HG02588 (cell line): ENCODE measurements around the gene ANKRD37.

Source experiments
- ATAC-seq: cut with Tn5 transposase; IDR thresholded peaks from one replicate; pipeline ENCODE4 v1.9.1; 2021; ENCODE audit warnings: mild to moderate bottlenecking, moderate library complexity; ENCODE audit not compliant: unreplicated experiment

ANKRD37 gene, protein sequence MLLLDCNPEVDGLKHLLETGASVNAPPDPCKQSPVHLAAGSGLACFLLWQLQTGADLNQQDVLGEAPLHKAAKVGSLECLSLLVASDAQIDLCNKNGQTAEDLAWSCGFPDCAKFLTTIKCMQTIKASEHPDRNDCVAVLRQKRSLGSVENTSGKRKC

GRCh38 chr4:185396724-185397385, at the start of gene ANKRD37:
ANKRD37 (plus strand) TSS chr4:185396841; CDS start chr4:185396924, 83 bp downstream.
- ATAC-seq = peak; percentile 0

- ATAC-seq = no peak
Measured at GRCh38 chr4:185346975-185347601, 49.6 kb upstream of the ANKRD37 start.

DNA sequence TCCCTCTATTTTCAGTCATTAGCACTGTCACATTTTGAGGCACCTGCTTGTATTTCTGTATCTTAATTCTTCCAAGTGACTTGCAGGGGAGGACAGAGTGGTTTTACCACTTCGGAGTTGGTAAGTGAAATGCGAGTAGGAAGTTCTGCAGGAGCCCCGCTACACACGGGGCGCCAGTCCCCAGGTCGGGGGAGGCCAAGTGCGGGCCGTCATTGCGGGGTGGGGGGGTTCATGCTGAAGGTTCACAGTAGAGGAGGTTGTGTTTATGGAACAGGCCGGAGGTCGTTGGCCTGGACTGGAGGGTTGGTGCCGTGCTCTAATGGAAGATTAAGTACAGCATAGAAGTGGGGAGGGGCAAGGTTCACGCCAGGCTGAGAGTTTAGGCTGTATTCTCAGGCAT, 45.0 kb upstream of the ANKRD37 start:
- no peak for ATAC-seq

- ATAC-seq = no peak
Measured at GRCh38 chr4:185352202-185352601, 44.4 kb upstream of the ANKRD37 start.

- ATAC-seq = no peak
Measured at GRCh38 chr4:185352741-185353140, 43.9 kb upstream of the ANKRD37 start.

- no peak for ATAC-seq
Measured at GRCh38 chr4:185357211-185357610, 39.4 kb upstream of the ANKRD37 start.

- no peak for ATAC-seq
Measured at GRCh38 chr4:185357733-185358440, 38.8 kb upstream of the ANKRD37 start.

GRCh38 chr4:185358514-185358913, 38.1 kb upstream of the ANKRD37 start:
- ATAC-seq = no peak

DNA sequence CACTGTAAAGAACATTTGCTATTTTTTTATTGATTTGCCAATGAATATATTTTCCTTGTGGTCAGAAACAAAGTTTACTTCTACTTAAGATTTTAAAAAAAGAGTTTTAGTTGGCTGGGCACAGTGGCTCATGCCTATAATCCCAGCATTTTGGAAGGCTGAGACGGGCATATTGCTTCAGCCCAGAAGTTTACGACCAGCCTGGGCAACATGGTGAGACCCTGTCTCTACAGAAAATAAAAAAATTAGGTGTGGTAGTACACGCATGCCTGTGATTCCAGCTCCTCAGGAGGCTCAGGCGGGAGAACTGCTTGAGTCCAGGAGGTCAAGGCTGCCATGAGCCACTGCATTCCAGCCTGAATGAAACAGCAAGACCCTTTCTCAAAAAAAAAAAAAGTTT, 37.7 kb upstream of the ANKRD37 start:
- no peak for ATAC-seq

DNA sequence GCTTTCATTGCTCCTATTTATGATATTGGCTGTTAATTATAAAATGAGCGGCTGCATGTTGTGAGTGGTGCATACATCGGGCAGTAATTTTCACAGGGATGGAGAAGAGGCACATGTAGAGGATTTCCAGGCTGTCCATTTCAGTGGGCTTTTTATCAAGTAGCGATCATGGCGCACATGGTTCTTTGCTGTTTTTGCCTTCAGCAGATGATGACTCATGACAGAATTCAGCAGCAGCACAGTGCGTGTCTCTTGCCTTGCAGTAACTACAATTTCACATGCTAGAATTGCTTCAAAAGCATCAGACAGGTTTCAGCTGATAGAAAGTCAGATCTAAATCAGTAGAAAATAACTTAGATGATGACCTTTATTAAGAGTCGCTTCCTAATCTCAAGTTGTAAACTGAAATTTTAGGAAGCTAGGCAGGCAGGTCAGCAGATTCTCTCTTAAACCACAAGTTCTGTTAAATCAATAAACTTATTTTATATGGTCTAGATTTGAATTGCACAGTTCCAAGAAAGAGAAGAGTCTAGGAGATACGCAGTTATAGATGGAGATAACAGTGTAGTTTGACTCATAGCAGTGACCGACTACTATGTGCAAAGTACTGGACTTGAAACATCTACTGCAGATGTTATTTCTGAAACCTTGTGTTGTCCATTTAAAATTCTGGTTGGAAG, 36.7 kb upstream of the ANKRD37 start:
- no peak for ATAC-seq

- no peak for ATAC-seq
Measured at GRCh38 chr4:185361872-185362271, 34.8 kb upstream of the ANKRD37 start.

DNA sequence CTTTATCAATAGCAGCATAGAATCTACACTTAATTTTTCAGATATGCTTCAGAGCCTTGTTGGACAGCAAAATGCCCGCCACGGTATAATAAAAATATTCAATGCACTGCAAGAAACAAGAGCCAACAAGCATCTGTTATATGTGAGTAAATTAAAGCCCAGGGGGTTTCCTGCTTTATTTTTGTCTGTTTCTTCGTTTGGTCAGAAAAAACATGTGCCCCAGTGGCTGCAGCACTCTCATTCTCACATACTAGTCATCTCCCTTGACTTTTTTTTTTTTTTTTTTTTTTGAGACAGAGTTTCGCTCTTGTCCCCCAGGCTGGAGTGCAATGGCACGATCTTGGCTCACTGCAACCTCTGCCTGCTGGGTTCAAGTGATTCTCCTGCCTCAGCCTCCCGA, 34.1 kb upstream of the ANKRD37 start:
- ATAC-seq = peak; percentile 57

- no peak for ATAC-seq
Measured at GRCh38 chr4:185363251-185363650, 33.4 kb upstream of the ANKRD37 start.

- ATAC-seq = no peak
Measured at GRCh38 chr4:185364886-185365285, 31.8 kb upstream of the ANKRD37 start.

DNA sequence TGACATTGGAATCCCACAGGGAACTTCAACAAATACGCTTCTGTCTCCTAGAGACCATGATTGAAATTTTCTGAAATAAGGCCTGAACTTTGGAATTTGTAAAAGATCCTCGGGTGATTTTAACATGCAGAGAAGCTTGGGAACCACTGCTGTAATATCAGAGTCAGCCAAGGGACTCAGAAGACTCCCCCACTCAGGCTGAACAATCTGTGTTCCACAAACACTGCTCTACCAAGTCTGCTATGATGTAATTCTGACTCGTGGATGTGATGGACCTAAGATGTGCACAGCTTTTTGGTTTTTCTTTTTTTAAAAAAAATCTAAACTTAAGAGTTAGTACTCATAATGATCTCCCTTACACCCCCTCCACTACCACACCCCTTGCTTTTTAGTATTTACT, 26.9 kb upstream of the ANKRD37 start:
- no peak for ATAC-seq

GRCh38 chr4:185370268-185370949, 26.2 kb upstream of the ANKRD37 start:
- no peak for ATAC-seq

DNA sequence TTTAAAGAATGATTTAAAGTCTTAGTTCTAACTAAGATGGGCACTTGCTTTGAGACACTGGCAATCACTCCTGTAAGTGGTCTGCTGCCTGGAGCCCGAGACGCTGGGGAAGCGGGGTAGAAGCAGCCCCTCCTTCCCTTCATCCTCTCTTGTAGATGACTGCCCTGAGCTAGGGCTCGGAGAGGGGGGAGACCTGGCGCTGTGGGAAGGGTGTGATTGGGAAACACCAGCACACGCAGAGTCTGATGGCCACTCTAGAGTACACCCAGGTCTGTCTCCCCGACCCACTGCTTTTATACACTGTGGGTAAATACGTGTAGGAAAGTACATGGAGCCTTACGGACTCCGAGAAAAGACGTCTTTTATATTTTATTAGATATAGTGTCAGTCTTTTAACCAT, 24.9 kb upstream of the ANKRD37 start:
- ATAC-seq = no peak

DNA sequence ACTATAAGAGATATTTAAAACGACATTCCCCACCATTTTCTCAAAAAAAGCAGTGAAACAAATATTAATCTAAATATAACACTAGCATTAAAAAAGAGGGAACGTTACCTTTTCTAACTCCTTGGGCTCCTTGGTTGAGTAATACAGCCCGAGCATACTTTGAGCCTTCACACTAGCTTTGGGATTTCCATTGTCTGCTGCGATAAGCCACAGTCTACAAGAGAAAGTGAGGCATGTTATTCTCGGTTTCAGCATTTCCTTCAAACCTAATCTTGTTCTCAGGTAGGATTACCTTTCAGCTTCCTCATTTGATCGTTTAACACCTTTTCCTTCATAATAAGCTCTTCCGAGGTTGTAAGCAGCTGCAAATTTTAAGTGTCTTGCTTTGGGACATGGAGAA, 22.6 kb upstream of the ANKRD37 start:
- no peak for ATAC-seq

DNA sequence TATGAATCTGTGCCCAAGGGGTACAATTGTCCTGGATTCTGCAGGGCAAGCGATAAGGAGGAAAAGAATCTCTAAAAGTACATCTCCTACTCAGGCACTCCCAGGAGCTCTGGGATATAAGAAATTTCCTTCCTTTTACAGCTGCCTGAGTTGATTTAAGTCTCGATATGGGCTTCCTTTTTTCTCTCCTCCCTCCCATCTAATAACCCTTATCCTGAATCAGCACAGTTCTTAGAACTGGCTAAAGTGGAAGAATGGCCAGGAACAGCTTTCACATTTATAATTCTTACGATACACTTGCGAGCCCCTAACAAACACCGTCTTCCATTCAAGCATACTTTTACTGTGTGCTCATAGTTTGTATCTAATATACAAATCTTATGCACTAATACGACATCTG, 22.1 kb upstream of the ANKRD37 start:
- ATAC-seq = no peak

GRCh38 chr4:185378264-185378663, 18.4 kb upstream of the ANKRD37 start:
- no peak for ATAC-seq
